Peyer's patch (tissue), 4 donors: ENCODE measurements around the gene RGN. TPM values are rescaled to one million over a fixed set of nuclear protein-coding genes. Genes with fewer than 3 reads are reported as not detected.
"Not testable (repeated sequence)": the region's sequence is repeated elsewhere in the genome, so short reads cannot be mapped to it uniquely, and the experiment has no call there.

Experiments
- DNase-seq, 3 donors: peaks; one replicate each; pipeline ENCODE4 v3.0.0-alpha.2; 2017 to 2019
- H3K27ac ChIP-seq, 4 donors: fragments of 200-600 bp; sonication (generic); one replicate each; pipeline ENCODE4 v1.5.1; 2016 to 2019
- H3K27me3 ChIP-seq, 2 donors: fragments of 200-600 bp; sonication (generic); one replicate each; pipeline ENCODE4 v1.5.1; 2019
- H3K36me3 ChIP-seq, 3 donors: fragments of 200-600 bp; sonication (generic); one replicate each; pipeline ENCODE4 v1.5.1; 2016 to 2019
- H3K4me1 ChIP-seq, 4 donors: fragments of 200-600 bp; sonication (generic); one replicate each; pipeline ENCODE4 v1.5.1; 2016 to 2019
- H3K4me3 ChIP-seq, 4 donors: fragments of 200-600 bp; sonication (generic); 1 replicate in 3 of 4; 2 replicates in 1 of 4; pipeline ENCODE4 v1.5.1; 2016 to 2019; ENCODE audit warnings: mild to moderate bottlenecking in 1 of 4
- H3K9me3 ChIP-seq, 4 donors: fragments of 200-600 bp; sonication (generic); one replicate each; pipeline ENCODE4 v1.5.1; 2016 to 2019; ENCODE audit warnings: mild to moderate bottlenecking in 1 of 4
- CTCF ChIP-seq, 6 experiments: fragments of 450-650 bp in 4 of 6; fragments of 200-600 bp in 2 of 6; sonication (generic) in 1 of 6; IDR thresholded peaks; one replicate each; pipeline ENCODE4 v1.5.1; 2017 to 2019; ENCODE audit warnings: antibody characterized with exemption in 6 of 6, mild to moderate bottlenecking in 3 of 6, moderate library complexity in 1 of 6
- POLR2A ChIP-seq, 2 donors: fragments of 450-650 bp; IDR thresholded peaks; one replicate each; pipeline ENCODE4 v1.5.1; 2017; ENCODE audit warnings: antibody characterized with exemption in 2 of 2, mild to moderate bottlenecking in 2 of 2, moderate library complexity in 2 of 2
- small RNA-seq, 2 donors: library from RNA; depleted of rRNA; stranded (forward); fragments of <200 nt; gene quantifications; one replicate each; pipeline ENCODE3, GENCODE V24; 2016
- total RNA-seq, 4 donors: library from RNA; depleted of rRNA; stranded (reverse); fragments of >200 nt; gene quantifications; one replicate each; pipeline ENCODE4 v1.1.0, GENCODE V29; 2016

Gene RGN
- total RNA-seq, 4 donors from 2014 or later = 0.53 to 1.7 (median 0.80) TPM; not detected in 1

GRCh38 chrX:47129157-47129898, 51.1 kb downstream of the RGN start:
- Histone ChIP-seq H3K27ac (peak overlapping the region; percentile 70 to 87 (median 78)), H3K9me3 (no peaks in the 10 kb centered on the region), H3K4me3 (peak overlapping the region; percentile 40 to 63 (median 53)), H3K36me3 (no peaks in the 10 kb centered on the region), H3K4me1 (peaks cover 0 to 5% (median 0%) of the 10 kb centered on the region in 4 donors), H3K27me3 (no peaks in the 10 kb centered on the region)
- TF ChIP-seq CTCF (IDR thresholded peaks at IDR 0.05) = no peak
- TF ChIP-seq POLR2A (IDR thresholded peaks at IDR 0.05) = peak in 1 of 2 donors; percentile 11
- DNase-seq = peak; percentile 88 to 96 (median 90)

- Histone ChIP-seq H3K27ac (peak overlapping the region; percentile 70 to 87 (median 78)), H3K4me3 (peak overlapping the region; percentile 40 to 63 (median 53)), H3K4me1 (peaks cover 0 to 5% (median 0%) of the 10 kb centered on the region in 4 donors), H3K36me3 (no peaks in the 10 kb centered on the region), H3K27me3 (no peaks in the 10 kb centered on the region), H3K9me3 (no peaks in the 10 kb centered on the region)
- no peak for DNase-seq
- no peak for TF ChIP-seq POLR2A (IDR thresholded peaks at IDR 0.05)
- no peak for TF ChIP-seq CTCF (IDR thresholded peaks at IDR 0.05)
Observed at GRCh38 chrX:47129899-47130358, 51.7 kb downstream of the RGN start.

- no peak overlapping the region for H3K27ac ChIP-seq
- TF ChIP-seq CTCF (IDR thresholded peaks at IDR 0.05) (no peak), POLR2A (IDR thresholded peaks at IDR 0.05) (no peak)
- H3K9me3 ChIP-seq = no peaks in the 10 kb centered on the region
- peaks cover 0 to 5% (median 0%) of the 10 kb centered on the region in 4 donors for H3K4me1 ChIP-seq
- H3K36me3 ChIP-seq = no peaks in the 10 kb centered on the region
- no peak overlapping the region for H3K4me3 ChIP-seq
- DNase-seq = no peak
- H3K27me3 ChIP-seq = no peaks in the 10 kb centered on the region
Observed at GRCh38 chrX:47133493-47133892, 55.2 kb downstream of the RGN start.

GRCh38 chrX:47135650-47136049, 57.4 kb downstream of the RGN start:
- H3K9me3 ChIP-seq, H3K36me3 ChIP-seq, DNase-seq, H3K4me1 ChIP-seq, H3K27me3 ChIP-seq, H3K27ac ChIP-seq, H3K4me3 ChIP-seq: not testable (repeated sequence)

GRCh38 chrX:47138171-47138570, 59.9 kb downstream of the RGN start:
- no peak overlapping the region for H3K27ac ChIP-seq
- no peak overlapping the region for H3K4me3 ChIP-seq
- no peaks in the 10 kb centered on the region for H3K36me3 ChIP-seq
- H3K27me3 ChIP-seq = no peaks in the 10 kb centered on the region
- H3K4me1 ChIP-seq = no peaks in the 10 kb centered on the region
- H3K9me3 ChIP-seq = no peaks in the 10 kb centered on the region
- DNase-seq = no peak
- TF ChIP-seq POLR2A (IDR thresholded peaks at IDR 0.05) = no peak
- TF ChIP-seq CTCF (IDR thresholded peaks at IDR 0.05) = no peak

Small RNA genes lying within 50 kb of the gene (small RNA-seq; reads per million reads assigned to genes)
- 0 to 0.06 reads per million in 2 donors for gene RNU12-2P
- 0 reads per million in 2 donors for gene RNU6-1189P

Other genes with a start within 250 kb of the RGN start
- 10 to 100 TPM in 2 of 4 donors, 1 to 10 TPM in 2; 5.4 to 17.3 (median 11.1) TPM for gene RP2, start 241.4 kb upstream of the RGN start, total RNA-seq
- gene JADE3, start 166.0 kb upstream of the RGN start, total RNA-seq = 10 to 100 TPM in 1 of 4 donors, 1 to 10 TPM in 3; 2.0 to 19.8 (median 2.6) TPM
- 10 to 100 TPM; 42.6 to 60.2 (median 53.5) TPM for gene NDUFB11, start 66.3 kb downstream of the RGN start, total RNA-seq
- 10 to 100 TPM; 24.9 to 47.0 (median 35.3) TPM for gene RBM10, start 66.8 kb downstream of the RGN start, total RNA-seq
- gene UBA1, start 115.4 kb downstream of the RGN start, total RNA-seq = 100 to 1,000 TPM; 114 to 203 (median 146) TPM
- gene CDK16, start 140.2 kb downstream of the RGN start, total RNA-seq = 100 to 1,000 TPM; 118 to 188 (median 154) TPM
- gene USP11, start 154.6 kb downstream of the RGN start, total RNA-seq = 10 to 100 TPM; 19.8 to 66.8 (median 27.3) TPM